Inflammatory macrophage treated with lipopolysaccharide for 4 hours (primary cell): Measurements from ENCODE around the gene KIF26B.
"Not testable (repeated sequence)": the region's sequence is repeated elsewhere in the genome, so short reads cannot be mapped to it uniquely, and the experiment has no call there.

ENCODE experiments used
- DNase-seq: peaks from one replicate; pipeline ENCODE4 v3.0.0-alpha.2; 2020

KIF26B gene

GRCh38 chr1:245154429-245155271 is at the start of gene KIF26B:
KIF26B (plus strand) TSS chr1:245154985; CDS start chr1:245155425, 440 bp downstream.
- DNase-seq, result peak; percentile 7

- DNase-seq, result no peak
Measured at GRCh38 chr1:245105042-245105441, 49.7 kb upstream of the KIF26B start.

DNA sequence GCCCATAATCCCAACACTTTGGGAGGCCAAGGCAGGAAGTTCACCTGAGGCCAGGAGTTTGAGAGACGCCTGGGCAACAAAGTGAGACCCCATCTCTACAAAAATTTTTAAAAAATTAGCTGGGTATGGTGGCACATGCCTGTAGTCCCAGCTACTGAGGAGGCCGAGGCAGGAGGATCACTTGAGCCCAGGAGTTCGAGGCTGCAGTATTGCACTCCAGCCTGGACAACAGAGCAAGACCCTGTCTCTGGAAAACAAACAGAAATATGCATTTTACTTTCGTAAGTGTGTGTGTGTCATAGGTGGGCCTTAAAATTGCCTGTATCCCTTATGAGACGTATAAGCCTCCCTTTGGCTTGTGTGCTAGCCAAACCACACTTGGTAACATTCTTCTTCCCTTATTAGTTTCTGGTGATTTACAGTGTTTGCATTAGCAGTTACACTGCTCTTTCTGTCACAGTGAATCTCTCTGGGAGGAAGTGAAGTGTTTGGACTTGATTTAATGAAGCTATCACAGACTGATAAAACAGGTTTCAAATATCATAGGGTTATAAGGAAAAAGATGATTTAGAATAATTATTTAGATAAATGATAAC is 48.9 kb upstream of the KIF26B start:
- no peak for DNase-seq

GRCh38 chr1:245107776-245108114 is 47.0 kb upstream of the KIF26B start:
- DNase-seq, result no peak

- no peak for DNase-seq
Measured at GRCh38 chr1:245108246-245108645, 46.5 kb upstream of the KIF26B start.

GRCh38 chr1:245108909-245109308 is 45.9 kb upstream of the KIF26B start:
- no peak for DNase-seq

DNA sequence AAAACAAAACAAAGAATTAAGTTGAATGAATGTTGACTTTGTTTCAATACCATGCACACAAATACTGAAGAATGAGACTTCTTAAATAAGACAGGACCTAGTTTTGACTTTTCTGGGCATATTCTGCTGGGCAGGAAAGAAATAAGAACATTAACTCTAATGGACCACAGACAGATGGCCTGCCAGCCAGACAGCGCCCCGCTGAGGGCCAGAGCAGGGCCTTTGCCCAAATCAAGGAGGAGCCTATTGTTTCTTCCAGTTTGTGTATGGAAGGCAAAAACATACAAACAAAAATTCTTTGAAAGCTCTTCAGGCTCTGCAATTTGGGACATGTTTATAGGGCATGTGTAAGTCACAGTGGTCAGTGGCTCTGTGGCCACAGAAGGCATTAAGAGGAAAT is 44.4 kb upstream of the KIF26B start:
- DNase-seq, result no peak

DNA sequence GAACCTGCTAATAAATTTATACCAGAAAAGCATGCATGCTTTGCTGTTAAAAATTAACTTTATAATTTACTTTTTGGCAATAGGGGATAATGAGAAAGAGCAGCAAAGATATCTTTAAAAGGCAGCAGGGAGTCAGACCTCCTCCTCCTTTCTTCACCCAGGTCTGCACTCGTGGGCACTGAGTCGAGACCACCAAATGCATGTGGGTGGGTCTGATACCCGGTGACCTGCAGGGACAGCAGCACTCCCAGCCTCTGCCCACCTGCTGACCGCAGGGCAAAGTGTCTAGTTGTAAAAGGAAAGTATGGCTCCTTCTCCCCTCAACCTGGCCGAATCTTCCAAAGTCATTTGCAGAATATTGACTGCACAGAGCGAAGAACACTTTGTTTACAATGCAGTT is 43.7 kb upstream of the KIF26B start:
- DNase-seq, result no peak

GRCh38 chr1:245113649-245114048 is 41.1 kb upstream of the KIF26B start:
- DNase-seq, result no peak

- no peak for DNase-seq
Measured at GRCh38 chr1:245116131-245116530, 38.7 kb upstream of the KIF26B start.

DNA sequence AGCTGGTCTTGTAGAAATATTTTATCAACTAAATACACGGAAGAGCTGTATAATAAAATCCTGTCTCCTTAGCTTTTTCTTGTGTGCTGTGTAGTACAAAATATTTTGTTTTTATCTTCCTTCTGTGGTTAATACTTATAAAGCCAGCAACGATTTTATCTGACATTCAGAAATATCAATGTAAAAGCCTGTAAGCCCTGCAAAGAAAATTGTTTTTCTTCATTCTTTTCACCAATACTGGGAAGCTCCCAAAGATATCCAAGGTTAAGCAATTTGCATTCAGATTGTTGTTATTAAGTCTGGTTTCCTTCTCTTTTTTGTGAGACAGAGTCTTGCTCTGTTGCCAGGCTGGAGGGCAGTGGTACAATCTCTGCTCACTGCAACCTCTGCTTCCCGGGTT is 38.0 kb upstream of the KIF26B start:
- DNase-seq, result no peak

DNA sequence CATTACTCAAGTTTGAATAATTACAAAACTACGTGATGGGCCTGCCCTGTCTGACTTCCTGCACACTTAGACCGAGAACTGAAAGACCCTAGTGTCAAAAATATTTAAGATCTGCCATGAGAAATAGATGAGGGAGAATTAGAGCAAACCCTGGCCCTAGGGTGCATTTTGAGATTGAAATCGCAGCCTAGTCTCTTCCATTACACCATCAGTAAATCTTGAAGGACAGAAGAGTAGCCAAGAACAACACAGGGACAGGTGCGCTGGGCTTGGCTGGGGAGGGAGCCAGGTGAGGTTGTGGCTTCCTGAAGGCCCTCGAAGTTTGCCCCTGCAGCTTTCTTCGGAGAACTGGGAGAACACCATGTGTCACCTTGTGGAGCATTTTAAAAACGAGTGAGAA is 36.7 kb upstream of the KIF26B start:
- DNase-seq, result no peak

- DNase-seq, result no peak
Measured at GRCh38 chr1:245118806-245119205, 36.0 kb upstream of the KIF26B start.

DNA sequence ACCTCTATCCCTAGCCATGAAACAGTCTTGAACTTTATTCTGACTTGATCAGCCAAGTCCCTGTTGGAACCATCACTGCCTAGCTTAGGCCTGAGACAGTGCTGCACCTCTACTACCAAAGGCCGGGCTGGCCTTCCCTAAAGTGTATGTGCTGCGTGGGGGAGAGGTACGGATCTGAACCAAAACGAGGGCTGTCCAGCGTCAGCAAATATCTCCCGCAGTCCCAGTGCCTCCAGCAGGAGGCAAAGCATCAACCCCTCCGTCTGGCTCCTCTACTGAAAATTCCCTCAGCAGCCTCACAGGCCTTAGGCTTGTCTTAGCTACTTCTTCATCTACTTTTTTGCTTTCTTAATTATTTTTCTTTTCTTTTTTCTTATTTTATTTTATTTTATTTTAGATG is 33.3 kb upstream of the KIF26B start:
- DNase-seq, result no peak

DNA sequence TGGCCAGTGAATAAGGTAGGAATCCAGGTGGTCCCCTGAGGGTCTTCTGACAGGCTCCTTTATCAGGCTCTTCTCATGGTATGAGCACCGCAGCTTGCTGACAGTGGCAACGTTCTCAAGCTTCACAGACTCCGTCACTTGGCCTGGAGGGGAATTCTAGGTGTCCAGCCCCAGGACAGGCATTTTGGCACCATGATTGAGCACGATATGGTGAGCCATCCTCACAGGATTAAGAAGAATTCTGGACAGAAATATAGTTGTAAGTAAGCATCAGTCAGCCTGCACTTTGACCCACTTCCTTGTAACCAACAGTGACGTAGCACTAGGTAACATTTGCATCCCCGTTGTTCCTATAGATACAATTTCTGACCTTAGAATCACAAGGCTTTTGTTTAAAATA is 30.5 kb upstream of the KIF26B start:
- no peak for DNase-seq

DNA sequence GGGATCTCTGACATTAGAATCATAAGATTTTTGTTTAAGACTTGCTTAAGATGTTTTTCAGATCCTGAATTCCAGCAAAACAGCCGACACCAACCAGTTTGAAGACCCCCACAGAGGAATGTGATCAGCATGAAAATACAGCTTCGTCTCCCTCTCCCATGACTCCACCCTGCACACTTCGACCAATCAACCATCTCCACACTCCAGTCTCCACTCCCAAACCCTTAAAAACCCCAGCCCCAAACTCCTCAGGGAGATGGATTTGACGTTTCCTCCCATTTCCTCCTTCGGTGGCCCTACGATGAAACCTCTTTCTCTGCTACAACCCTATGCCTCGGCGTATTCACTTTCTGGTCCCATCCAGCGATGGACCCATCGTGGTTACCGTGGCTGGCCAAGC is 30.1 kb upstream of the KIF26B start:
- DNase-seq, result no peak

- no peak for DNase-seq
Measured at GRCh38 chr1:245126530-245126929, 28.3 kb upstream of the KIF26B start.

- no peak for DNase-seq
Measured at GRCh38 chr1:245128381-245129101, 26.2 kb upstream of the KIF26B start.

GRCh38 chr1:245129319-245130240 is 25.2 kb upstream of the KIF26B start:
- DNase-seq, result no peak

GRCh38 chr1:245130281-245131025 is 24.3 kb upstream of the KIF26B start:
- DNase-seq, result not testable (repeated sequence)

DNA sequence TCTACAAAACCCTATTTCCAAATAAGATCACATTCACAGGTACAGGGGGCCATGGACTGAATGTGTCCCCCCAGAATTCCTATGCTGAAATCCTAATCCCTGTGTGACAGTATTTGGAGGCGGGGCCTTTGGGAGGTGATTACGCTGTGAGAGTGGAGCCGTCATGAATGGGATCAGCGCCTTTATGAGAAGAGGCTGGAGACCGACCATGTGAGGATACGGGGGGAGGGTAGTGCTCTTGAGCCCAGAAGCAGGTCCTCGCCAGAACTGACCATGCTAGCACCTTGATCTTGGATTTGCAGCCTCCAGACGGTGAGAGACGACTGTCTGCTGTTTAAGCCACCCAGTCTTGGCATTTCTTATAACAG is 23.8 kb upstream of the KIF26B start:
- no peak for DNase-seq

GRCh38 chr1:245132771-245133170 is 22.0 kb upstream of the KIF26B start:
- no peak for DNase-seq
